WI38 (cell line): Measurements from ENCODE around the gene KIF4B.

Source experiments
- H3K4me3 ChIP-seq: 2 replicates; pipeline ENCODE4 v1.5.1; 2011; ENCODE audit warnings: low read depth, mild to moderate bottlenecking, control low read depth, low read length
- CTCF ChIP-seq: IDR thresholded peaks from 2 replicates; pipeline ENCODE4 v1.5.1; 2012; ENCODE audit warnings: low read depth, mild to moderate bottlenecking, control low read depth, low read length

KIF4B gene

GRCh38 chr5:155013526-155013925, at the start of gene KIF4B:
KIF4B (plus strand) TSS chr5:155013755; CDS start chr5:155013860, 105 bp downstream.
- no peak within 1 kb of the TSS for H3K4me3 ChIP-seq
- TF ChIP-seq CTCF, result no peak

- TF ChIP-seq CTCF, result no peak
These were observed 47.3 kb upstream of the KIF4B start for GRCh38 chr5:154966081-154966841.

GRCh38 chr5:154966874-154967273, 46.7 kb upstream of the KIF4B start:
- no peak for TF ChIP-seq CTCF
- no peak overlapping the region for H3K4me3 ChIP-seq

More at GRCh38 chr5:154966081-154966841, 47.3 kb upstream of the KIF4B start:
- H3K4me3 ChIP-seq, result no peak overlapping the region

- TF ChIP-seq CTCF, result peak; percentile 38; the same call in 1 of the 2 replicates
- H3K4me3 ChIP-seq, result no peak overlapping the region
These were observed 46.0 kb upstream of the KIF4B start for GRCh38 chr5:154967421-154968024.

GRCh38 chr5:154968953-154969352, 44.6 kb upstream of the KIF4B start:
- no peak for TF ChIP-seq CTCF
- no peak overlapping the region for H3K4me3 ChIP-seq

GRCh38 chr5:154970759-154971158, 42.8 kb upstream of the KIF4B start:
- TF ChIP-seq CTCF, result no peak
- no peak overlapping the region for H3K4me3 ChIP-seq

GRCh38 chr5:154971501-154971900, 42.1 kb upstream of the KIF4B start:
- TF ChIP-seq CTCF, result no peak
- H3K4me3 ChIP-seq, result no peak overlapping the region
